GM15510 (cell line): Measurements from ENCODE around the gene ITGB6.

Experiments used
- POLR2A ChIP-seq: IDR thresholded peaks from 3 replicates; pipeline ENCODE4 v1.6.1; 2011; ENCODE audit warnings: borderline replicate concordance; ENCODE audit not compliant: insufficient read length; ENCODE audit errors: extremely low read depth

The ITGB6 gene

GRCh38 chr2:160073284-160073888, 126.7 kb downstream of the ITGB6 start:
- TF ChIP-seq POLR2A = no peak

- TF ChIP-seq POLR2A = no peak
These were observed 131.2 kb downstream of the ITGB6 start for GRCh38 chr2:160068906-160069305.

GRCh38 chr2:160064916-160065315, 135.2 kb downstream of the ITGB6 start:
- no peak for TF ChIP-seq POLR2A

GRCh38 chr2:160063879-160064612, 136.0 kb downstream of the ITGB6 start:
- TF ChIP-seq POLR2A = no peak

- TF ChIP-seq POLR2A = no peak
These were observed 136.8 kb downstream of the ITGB6 start for GRCh38 chr2:160063271-160063670.

- TF ChIP-seq POLR2A = no peak
These were observed 137.6 kb downstream of the ITGB6 start, which contains the start of gene PLA2R1 for GRCh38 chr2:160062292-160063005. Gene PLA2R1, minus strand, starts transcription at chr2:160062615. Its CDS starts 212 bp downstream, at chr2:160062403.

- no peak for TF ChIP-seq POLR2A
These were observed 138.2 kb downstream of the ITGB6 start for GRCh38 chr2:160061944-160062291.

GRCh38 chr2:160061533-160061932, 138.5 kb downstream of the ITGB6 start:
- TF ChIP-seq POLR2A = no peak

- TF ChIP-seq POLR2A = no peak
These were observed 139.8 kb downstream of the ITGB6 start for GRCh38 chr2:160060297-160060696.

GRCh38 chr2:160057356-160057755, 142.7 kb downstream of the ITGB6 start:
- TF ChIP-seq POLR2A = no peak

GRCh38 chr2:160055726-160056108, 144.4 kb downstream of the ITGB6 start:
- TF ChIP-seq POLR2A = no peak

GRCh38 chr2:160054984-160055725, 144.9 kb downstream of the ITGB6 start:
- no peak for TF ChIP-seq POLR2A

- no peak for TF ChIP-seq POLR2A
These were observed 146.1 kb downstream of the ITGB6 start for GRCh38 chr2:160053946-160054345.

- no peak for TF ChIP-seq POLR2A
These were observed 147.5 kb downstream of the ITGB6 start for GRCh38 chr2:160052531-160052930.

- TF ChIP-seq POLR2A = no peak
These were observed 148.7 kb downstream of the ITGB6 start for GRCh38 chr2:160051371-160051800.
